Adrenal gland (tissue), 5 donors: ENCODE results near the gene CXXC1.

Experiments used
- CTCF ChIP-seq, 6 experiments: fragments of 450-650 bp in 4 of 6; fragments of 200-600 bp in 2 of 6; sonication (generic) in 1 of 6; IDR thresholded peaks; 1 replicate in 5 of 6; 2 replicates in 1 of 6; pipeline versions ENCODE4 v1.5.1 to v1.8.0; 2016 to 2021; ENCODE audit warnings: antibody characterized with exemption in 6 of 6, mild to moderate bottlenecking in 2 of 6, moderate library complexity in 1 of 6
- POLR2A ChIP-seq, 2 donors: fragments of 450-650 bp; IDR thresholded peaks; one replicate each; pipeline ENCODE4 v1.6.1; 2017; ENCODE audit warnings: antibody characterized with exemption in 2 of 2, mild to moderate bottlenecking in 2 of 2, moderate library complexity in 1 of 2
- donor health status: DM: no; HTN: no; CAD: no.

DNA sequence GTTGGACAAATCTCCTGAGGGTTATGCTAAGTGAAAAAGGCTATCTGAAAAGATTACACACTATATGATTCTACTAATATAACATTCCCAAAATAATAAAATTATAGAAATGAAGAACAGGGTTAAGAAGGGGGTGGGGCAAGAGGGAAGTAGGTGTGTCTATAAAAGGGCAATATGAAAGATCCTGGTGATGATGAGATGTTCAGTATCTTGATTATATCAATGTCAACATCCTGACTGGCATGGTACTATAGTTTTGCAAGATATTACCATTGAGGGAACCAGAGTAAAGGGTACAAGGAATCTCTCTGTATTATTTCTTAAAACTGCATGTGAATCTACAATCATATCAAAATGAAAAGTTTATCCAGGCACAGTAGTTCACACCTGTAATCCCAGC is 37.9 kb downstream of the CXXC1 start:
- TF ChIP-seq CTCF (IDR thresholded peaks at IDR 0.05) (no peak), POLR2A (IDR thresholded peaks at IDR 0.05) (no peak)
